Measurements from ENCODE around the gene SOX2. TPM values are rescaled to one million over a fixed set of nuclear protein-coding genes. Genes with fewer than 3 reads are reported as not detected.

The SOX2 gene
- total and polyA plus RNA-seq, 8 donors: 2.4 to 26.0 (median 14.4) TPM; not detected in 1

- DNase-seq (no peak), ATAC-seq (no peak)
- H3K27ac ChIP-seq: no peak overlapping the region
- no peaks in the 10 kb centered on the region for H3K36me3 ChIP-seq
- H3K27me3 ChIP-seq: peaks cover 53 to 91% of the 10 kb centered on the region in 2 donors
- TF ChIP-seq CTCF (IDR thresholded peaks at IDR 0.05): no peak
- no peaks in the 10 kb centered on the region for H3K9me3 ChIP-seq
- no peak overlapping the region for H3K4me3 ChIP-seq
- H3K4me1 ChIP-seq: peaks cover 9 to 11% of the 10 kb centered on the region in 2 donors
- intact Hi-C loops (cut with DNase I): no loop called here
These were observed 17.7 kb downstream of the SOX2 start for GRCh38 chr3:181729341-181729869.

GRCh38 chr3:181730316-181730715 is 18.6 kb downstream of the SOX2 start:
- Histone ChIP-seq H3K9me3 (no peaks in the 10 kb centered on the region), H3K27me3 (peaks cover 44 to 82% of the 10 kb centered on the region in 2 donors), H3K27ac (no peak overlapping the region), H3K4me3 (no peak overlapping the region), H3K36me3 (no peaks in the 10 kb centered on the region), H3K4me1 (peaks cover 9 to 11% of the 10 kb centered on the region in 2 donors)
- intact Hi-C loops (cut with DNase I): no loop called here
- DNase-seq (no peak), ATAC-seq (no peak)
- no peak for TF ChIP-seq CTCF (IDR thresholded peaks at IDR 0.05)

DNA sequence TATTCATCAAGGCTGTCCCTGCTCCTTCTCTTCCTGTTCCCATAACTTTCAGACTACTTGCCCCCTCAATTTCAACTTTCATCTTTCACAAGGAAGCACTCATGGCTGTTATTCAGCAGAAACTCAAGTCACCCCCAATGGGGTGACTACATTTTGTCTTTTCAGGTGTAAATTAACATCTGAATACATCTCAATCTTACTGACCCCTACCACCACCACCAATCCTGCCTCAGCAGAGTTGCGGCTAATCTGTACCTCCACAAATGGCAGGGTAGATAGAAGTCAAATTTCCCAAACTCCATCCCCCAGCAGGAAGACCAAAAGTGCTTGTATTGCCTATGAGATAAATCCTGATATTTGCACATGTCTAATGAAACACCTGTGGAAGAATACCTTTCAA is 19.2 kb downstream of the SOX2 start:
- H3K4me1 ChIP-seq: peaks cover 9 to 11% of the 10 kb centered on the region in 2 donors
- H3K4me3 ChIP-seq: no peak overlapping the region
- DNase-seq: no peak
- no peaks in the 10 kb centered on the region for H3K9me3 ChIP-seq
- no peak for TF ChIP-seq CTCF (IDR thresholded peaks at IDR 0.05)
- H3K36me3 ChIP-seq: no peaks in the 10 kb centered on the region
- H3K27me3 ChIP-seq: peaks cover 38 to 76% of the 10 kb centered on the region in 2 donors
- no peak overlapping the region for H3K27ac ChIP-seq
- ATAC-seq: no peak
- intact Hi-C loops (cut with DNase I): no loop called here

DNA sequence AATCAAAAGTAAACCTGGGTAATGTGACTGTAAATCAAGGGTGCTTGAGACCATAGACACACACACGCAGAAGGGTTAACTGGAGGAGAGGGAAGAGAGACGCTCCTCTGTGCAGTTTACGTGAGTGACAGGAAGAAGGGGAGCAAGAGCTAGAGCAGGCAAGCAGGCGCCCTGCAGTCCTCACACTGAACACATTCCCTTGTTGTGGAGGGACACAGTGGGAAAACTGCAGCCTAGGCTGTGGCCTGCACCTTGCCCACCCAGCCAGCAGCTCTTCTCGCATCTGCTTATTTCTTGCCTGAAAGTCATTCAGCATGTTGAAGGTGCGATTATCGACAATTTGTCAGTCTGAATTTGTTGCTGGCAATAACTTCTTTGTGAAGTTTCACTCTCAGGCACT is 24.2 kb downstream of the SOX2 start:
- ATAC-seq (no peak), DNase-seq (no peak)
- Histone ChIP-seq H3K27ac (no peak overlapping the region), H3K27me3 (peaks cover 0 to 26% of the 10 kb centered on the region in 2 donors), H3K4me1 (no peaks in the 10 kb centered on the region), H3K36me3 (no peaks in the 10 kb centered on the region), H3K4me3 (no peak overlapping the region), H3K9me3 (no peaks in the 10 kb centered on the region)
- TF ChIP-seq CTCF (IDR thresholded peaks at IDR 0.05): no peak
- intact Hi-C loops (cut with DNase I): no loop called here

DNA sequence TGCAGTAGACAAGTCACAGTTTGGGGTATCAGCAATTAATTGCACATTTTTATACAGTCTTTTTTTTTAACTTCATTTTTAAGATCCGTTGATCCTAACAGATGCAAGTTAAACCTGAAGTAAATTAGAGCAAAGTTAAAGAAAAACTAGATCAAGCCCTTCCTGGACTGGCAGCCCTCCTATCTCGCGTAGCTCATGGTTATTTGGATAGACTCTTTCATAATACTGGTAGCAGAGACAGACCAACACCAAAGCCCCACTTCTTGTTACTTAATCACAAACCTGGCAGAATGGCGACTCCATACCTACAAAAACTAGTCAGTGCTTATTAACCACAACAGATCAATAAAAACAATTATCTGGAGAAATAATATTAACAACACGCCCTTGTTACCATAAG is 26.8 kb downstream of the SOX2 start:
- Histone ChIP-seq H3K27ac (no peak overlapping the region), H3K9me3 (no peaks in the 10 kb centered on the region), H3K27me3 (peaks cover 0 to 8% of the 10 kb centered on the region in 2 donors), H3K4me1 (no peaks in the 10 kb centered on the region), H3K36me3 (no peaks in the 10 kb centered on the region), H3K4me3 (no peak overlapping the region)
- intact Hi-C loops (cut with DNase I): no loop called here
- no peak for DNase-seq
- no peak for ATAC-seq
- TF ChIP-seq CTCF (IDR thresholded peaks at IDR 0.05): no peak
